Ovary (tissue), 3 donors: ENCODE data around the gene CCDC196.

Experiments used
- CTCF ChIP-seq, 3 donors: fragments of 450-650 bp in 2 of 3; fragments of 200-600 bp in 1 of 3; IDR thresholded peaks; one replicate each; pipeline versions ENCODE4 v1.5.1 to v1.8.0; 2016 to 2022; ENCODE audit warnings: antibody characterized with exemption in 3 of 3, mild to moderate bottlenecking in 1 of 3
- EP300 ChIP-seq: sonication (generic); formaldehyde crosslinking; IDR thresholded peaks from one replicate; pipeline ENCODE4 v1.6.1; 2017; ENCODE audit warnings: antibody characterized with exemption
- POLR2A ChIP-seq: fragments of 450-650 bp; IDR thresholded peaks from one replicate; pipeline ENCODE4 v1.6.1; 2017; ENCODE audit warnings: antibody characterized with exemption, mild to moderate bottlenecking, moderate library complexity
- donor health status: DM: no; HTN: no; CAD: no.

GRCh38 chr14:66485910-66486421 lies at the start of gene CCDC196:
- TF ChIP-seq CTCF (IDR thresholded peaks at IDR 0.05), result no peak
- TF ChIP-seq EP300, result no peak
- TF ChIP-seq POLR2A, result no peak
